Esophagus squamous epithelium (tissue), 5 donors: ENCODE results near the gene AGFG1. TPM values are rescaled to one million over a fixed set of nuclear protein-coding genes. Genes with fewer than 3 reads are reported as not detected.

ENCODE experiments used
- DNase-seq: peaks from one replicate; lab custom pipeline; 2025; lab: John Stamatoyannopoulos, UW
- H3K27ac ChIP-seq, 4 donors: fragments of 200-600 bp; sonication (generic); one replicate each; pipeline ENCODE4 v1.5.1; 2016 to 2019; ENCODE audit warnings: mild to moderate bottlenecking in 1 of 4
- H3K27me3 ChIP-seq, 4 donors: fragments of 200-600 bp; sonication (generic); 1 replicate in 3 of 4; 2 replicates in 1 of 4; pipeline versions ENCODE4 v1.5.1 to v1.6.0; 2017 to 2021; ENCODE audit warnings: antibody characterized with exemption in 1 of 4
- H3K36me3 ChIP-seq, 3 donors: fragments of 200-600 bp; sonication (generic); one replicate each; pipeline ENCODE4 v1.5.1; 2016 to 2019
- H3K4me1 ChIP-seq, 3 donors: fragments of 200-600 bp; sonication (generic); one replicate each; pipeline ENCODE4 v1.5.1; 2017 to 2019
- H3K4me3 ChIP-seq, 4 donors: fragments of 200-600 bp; sonication (generic); 1 replicate in 3 of 4; 2 replicates in 1 of 4; pipeline ENCODE4 v1.5.1; 2016 to 2019; ENCODE audit warnings: mild to moderate bottlenecking in 2 of 4, moderate library complexity in 1 of 4
- H3K9me3 ChIP-seq, 3 donors: fragments of 200-600 bp; sonication (generic); one replicate each; pipeline ENCODE4 v1.5.1; 2016 to 2019
- CTCF ChIP-seq, 6 experiments: fragments of 450-650 bp in 4 of 6; fragments of 200-600 bp in 2 of 6; sonication (generic) in 2 of 6; IDR thresholded peaks; one replicate each; pipeline ENCODE4 v1.5.1; 2016 to 2019; ENCODE audit warnings: antibody characterized with exemption in 6 of 6, mild to moderate bottlenecking in 4 of 6, moderate library complexity in 4 of 6
- POLR2A ChIP-seq, 4 donors: fragments of 450-650 bp; IDR thresholded peaks; one replicate each; pipeline ENCODE4 v1.6.1; 2017; ENCODE audit warnings: antibody characterized with exemption in 4 of 4, mild to moderate bottlenecking in 4 of 4, moderate library complexity in 3 of 4
- WGBS, 2 donors: methylation state at CpG; one replicate each; pipeline ENCODE4 v1.1.5; 2018; 5-methylcytosine and 5-hydroxymethylcytosine counted together
- intact Hi-C: fragments of 100-400 bp; cut with DNase I; formaldehyde crosslinking; loops from one replicate; pipeline ENCODE4 v1.15.0; 2022
- total RNA-seq, 4 donors: library from RNA; depleted of rRNA; stranded (reverse); fragments of >200 nt; gene quantifications; one replicate each; pipeline ENCODE4 v1.1.0, GENCODE V29; 2016
- donor health status: DM: yes; HTN: yes; CAD: no.

The AGFG1 gene
- total RNA-seq, 4 donors from 2014 or later = 31.3 to 78.4 (median 66.6) TPM

- no peak overlapping the region for H3K27ac ChIP-seq
- TF ChIP-seq CTCF (IDR thresholded peaks at IDR 0.05) = no peak
- no peak for TF ChIP-seq POLR2A (IDR thresholded peaks at IDR 0.05)
- no peaks in the 10 kb centered on the region for H3K27me3 ChIP-seq
- DNase-seq = no peak
- no peaks in the 10 kb centered on the region for H3K9me3 ChIP-seq
- intact Hi-C loops = no loop called here
- WGBS, 2 donors = 84 to 93% methylated on average over 2 of the region's 2 CpGs
- H3K4me1 ChIP-seq = peaks cover 0 to 7% (median 3%) of the 10 kb centered on the region in 3 donors
- no peak overlapping the region for H3K4me3 ChIP-seq
- peaks cover 0 to 40% (median 0%) of the 10 kb centered on the region in 3 donors for H3K36me3 ChIP-seq
These were observed 21.6 kb downstream of the AGFG1 start for GRCh38 chr2:227493524-227493923.

DNA sequence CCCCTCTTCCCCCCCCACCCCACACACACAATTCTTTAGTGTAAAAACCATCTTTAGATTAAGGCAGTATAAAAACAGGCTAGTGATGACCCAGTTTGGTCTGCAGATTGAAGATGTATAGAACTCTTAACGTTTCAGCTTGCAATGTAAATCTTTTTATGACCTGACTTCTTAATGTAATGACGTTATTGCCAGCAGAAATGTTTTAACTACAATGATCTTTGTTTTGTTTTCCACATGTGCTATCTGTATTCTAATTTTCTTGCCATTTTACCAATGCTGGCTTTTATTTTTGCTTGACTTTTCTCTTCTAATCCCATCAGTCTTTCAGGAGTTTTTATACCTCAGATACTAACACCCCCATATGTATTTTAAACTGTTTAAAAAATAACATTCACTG lies 25.2 kb downstream of the AGFG1 start:
- H3K4me3 ChIP-seq = no peak overlapping the region
- peaks cover 0 to 45% (median 0%) of the 10 kb centered on the region in 3 donors for H3K36me3 ChIP-seq
- intact Hi-C loops = no loop called here
- 64 to 68% methylated on average over 2 of the region's 2 CpGs for WGBS, 2 donors
- no peak overlapping the region for H3K27ac ChIP-seq
- no peaks in the 10 kb centered on the region for H3K27me3 ChIP-seq
- no peaks in the 10 kb centered on the region for H3K9me3 ChIP-seq
- DNase-seq = no peak
- TF ChIP-seq POLR2A (IDR thresholded peaks at IDR 0.05) = no peak
- peaks cover 0 to 3% (median 0%) of the 10 kb centered on the region in 3 donors for H3K4me1 ChIP-seq

- H3K4me3 ChIP-seq = no peak overlapping the region
- peaks cover 0 to 22% (median 0%) of the 10 kb centered on the region in 3 donors for H3K36me3 ChIP-seq
- TF ChIP-seq CTCF (IDR thresholded peaks at IDR 0.05) (no peak), POLR2A (IDR thresholded peaks at IDR 0.05) (no peak)
- 82 to 93% methylated on average over 3 to 6 of the region's 6 CpGs for WGBS, 2 donors
- H3K27ac ChIP-seq = no peak overlapping the region
- H3K4me1 ChIP-seq = peaks cover 0 to 17% (median 17%) of the 10 kb centered on the region in 3 donors
- H3K9me3 ChIP-seq = no peaks in the 10 kb centered on the region
- intact Hi-C loops = no loop called here
- no peak for DNase-seq
- no peaks in the 10 kb centered on the region for H3K27me3 ChIP-seq
These were observed 27.8 kb downstream of the AGFG1 start for GRCh38 chr2:227499627-227500300.

- intact Hi-C loops = no loop called here
- Histone ChIP-seq H3K36me3 (peaks cover 0 to 17% (median 0%) of the 10 kb centered on the region in 3 donors), H3K27me3 (no peaks in the 10 kb centered on the region), H3K9me3 (no peaks in the 10 kb centered on the region), H3K4me1 (peaks cover 0 to 21% (median 18%) of the 10 kb centered on the region in 3 donors), H3K27ac (no peak overlapping the region), H3K4me3 (no peak overlapping the region)
- TF ChIP-seq POLR2A (IDR thresholded peaks at IDR 0.05) = no peak
- TF ChIP-seq CTCF (IDR thresholded peaks at IDR 0.05) = no peak
- 100% methylated on average over 1 of the region's 1 CpG for WGBS, 2 donors
- DNase-seq = no peak
These were observed 28.3 kb downstream of the AGFG1 start for GRCh38 chr2:227500301-227500630.

- no peak overlapping the region for H3K4me3 ChIP-seq
- intact Hi-C loops = no loop called here
- H3K27me3 ChIP-seq = no peaks in the 10 kb centered on the region
- H3K9me3 ChIP-seq = no peaks in the 10 kb centered on the region
- H3K36me3 ChIP-seq = peaks cover 0 to 10% (median 0%) of the 10 kb centered on the region in 3 donors
- peaks cover 0 to 38% (median 33%) of the 10 kb centered on the region in 3 donors for H3K4me1 ChIP-seq
- peak overlapping the region in 1 of 4 donors; percentile 4 for H3K27ac ChIP-seq
- WGBS, 2 donors = 92 to 93% methylated on average over 4 to 5 of the region's 5 CpGs
- DNase-seq = no peak
- no peak for TF ChIP-seq POLR2A (IDR thresholded peaks at IDR 0.05)
- no peak for TF ChIP-seq CTCF (IDR thresholded peaks at IDR 0.05)
These were observed 31.8 kb downstream of the AGFG1 start for GRCh38 chr2:227503433-227504406.
